SK-N-DZ (cell line): Measurements from ENCODE around the gene MAPK8IP1.
"Not testable (repeated sequence)": the region's sequence is repeated elsewhere in the genome, so short reads cannot be mapped to it uniquely, and the experiment has no call there.

Experiments used
- DNase-seq: peaks from one replicate; pipeline ENCODE4 v3.0.0-alpha.2; 2015; ENCODE audit warnings: low spot score

The MAPK8IP1 gene

GRCh38 chr11:45889966-45890365 is 4.5 kb downstream of the MAPK8IP1 start:
- no peak for DNase-seq

GRCh38 chr11:45890886-45891550 is 5.6 kb downstream of the MAPK8IP1 start:
- no peak for DNase-seq

- DNase-seq: no peak
These were observed 7.4 kb downstream of the MAPK8IP1 start for GRCh38 chr11:45892856-45893255.

GRCh38 chr11:45894555-45895247 is 9.2 kb downstream of the MAPK8IP1 start:
- no peak for DNase-seq

GRCh38 chr11:45895553-45896259 is 10.3 kb downstream of the MAPK8IP1 start:
- no peak for DNase-seq

- DNase-seq: peak; percentile 87
These were observed 11.1 kb downstream of the MAPK8IP1 start for GRCh38 chr11:45896422-45896984.

GRCh38 chr11:45897556-45897955 is 12.1 kb downstream of the MAPK8IP1 start:
- DNase-seq: no peak

GRCh38 chr11:45899086-45899447 is 13.6 kb downstream of the MAPK8IP1 start:
- DNase-seq: no peak

GRCh38 chr11:45899448-45900174 is 14.2 kb downstream of the MAPK8IP1 start:
- DNase-seq: peak; percentile 92

- not testable (repeated sequence) for DNase-seq
These were observed 14.8 kb downstream of the MAPK8IP1 start for GRCh38 chr11:45900175-45900800.

GRCh38 chr11:45900916-45901617 is 15.6 kb downstream of the MAPK8IP1 start:
- no peak for DNase-seq

GRCh38 chr11:45901626-45902025 is 16.2 kb downstream of the MAPK8IP1 start:
- no peak for DNase-seq

GRCh38 chr11:45902452-45903380 is 17.3 kb downstream of the MAPK8IP1 start:
- no peak for DNase-seq

- no peak for DNase-seq
These were observed 19.0 kb downstream of the MAPK8IP1 start for GRCh38 chr11:45904309-45904915.

- no peak for DNase-seq
These were observed 19.6 kb downstream of the MAPK8IP1 start for GRCh38 chr11:45905095-45905494.

- not testable (repeated sequence) for DNase-seq
These were observed 20.1 kb downstream of the MAPK8IP1 start for GRCh38 chr11:45905576-45905975.

GRCh38 chr11:45906096-45906682 is 20.7 kb downstream of the MAPK8IP1 start:
- no peak for DNase-seq

GRCh38 chr11:45906965-45907611 is 21.6 kb downstream of the MAPK8IP1 start, which contains the start of gene FREY1:
Gene FREY1 (minus strand): TSS chr11:45907271. CDS start chr11:45907245, 26 bp downstream.
- DNase-seq: no peak
